Fibroblast of gingiva (primary cell): ENCODE results near the gene MEGF11.
A peak's percentile ranks its signal among the peaks of the same experiment; 100 is the strongest.

Source experiments
- DNase-seq: peaks from one replicate; pipeline ENCODE4 v3.0.0-alpha.2; 2011; ENCODE audit warnings: low read depth

MEGF11 gene

GRCh38 chr15:66215811-66216210, 37.7 kb downstream of the MEGF11 start:
- no peak for DNase-seq

- no peak for DNase-seq
Observed at GRCh38 chr15:66214246-66214645, 39.3 kb downstream of the MEGF11 start.

- no peak for DNase-seq
Observed at GRCh38 chr15:66212563-66212921, 41.0 kb downstream of the MEGF11 start.

GRCh38 chr15:66211670-66212562, 41.6 kb downstream of the MEGF11 start:
- DNase-seq = no peak

GRCh38 chr15:66210684-66211083, 42.9 kb downstream of the MEGF11 start:
- no peak for DNase-seq

GRCh38 chr15:66198757-66199156, 54.8 kb downstream of the MEGF11 start:
- no peak for DNase-seq

- no peak for DNase-seq
Observed at GRCh38 chr15:66196602-66197001, 56.9 kb downstream of the MEGF11 start.

- DNase-seq = no peak
Observed at GRCh38 chr15:66195621-66196230, 57.8 kb downstream of the MEGF11 start.

GRCh38 chr15:66193066-66193465, 60.5 kb downstream of the MEGF11 start:
- no peak for DNase-seq

GRCh38 chr15:66190746-66191145, 62.8 kb downstream of the MEGF11 start:
- DNase-seq = no peak

GRCh38 chr15:66189291-66189690, 64.3 kb downstream of the MEGF11 start:
- DNase-seq = no peak

GRCh38 chr15:66188464-66188863, 65.1 kb downstream of the MEGF11 start:
- no peak for DNase-seq

GRCh38 chr15:66187271-66187670, 66.3 kb downstream of the MEGF11 start:
- no peak for DNase-seq

- DNase-seq = peak; percentile 2
Observed at GRCh38 chr15:66186049-66186825, 67.3 kb downstream of the MEGF11 start.

GRCh38 chr15:66184936-66185790, 68.4 kb downstream of the MEGF11 start:
- DNase-seq = peak; percentile 19

- DNase-seq = no peak
Observed at GRCh38 chr15:66184492-66184891, 69.1 kb downstream of the MEGF11 start.

- DNase-seq = no peak
Observed at GRCh38 chr15:66180531-66181097, 72.9 kb downstream of the MEGF11 start.

GRCh38 chr15:66178531-66178910, 75.0 kb downstream of the MEGF11 start:
- no peak for DNase-seq

GRCh38 chr15:66172324-66172980, 81.1 kb downstream of the MEGF11 start:
- no peak for DNase-seq

GRCh38 chr15:66171841-66172240, 81.7 kb downstream of the MEGF11 start:
- no peak for DNase-seq

- no peak for DNase-seq
Observed at GRCh38 chr15:66170716-66171115, 82.8 kb downstream of the MEGF11 start.
